ENCODE data around the gene CEP290. TPM values are rescaled to one million over a fixed set of nuclear protein-coding genes. Genes with fewer than 3 reads are reported as not detected.

The CEP290 gene
- total RNA-seq, 1 experiment from 2014 or later = 27.3 TPM

DNA sequence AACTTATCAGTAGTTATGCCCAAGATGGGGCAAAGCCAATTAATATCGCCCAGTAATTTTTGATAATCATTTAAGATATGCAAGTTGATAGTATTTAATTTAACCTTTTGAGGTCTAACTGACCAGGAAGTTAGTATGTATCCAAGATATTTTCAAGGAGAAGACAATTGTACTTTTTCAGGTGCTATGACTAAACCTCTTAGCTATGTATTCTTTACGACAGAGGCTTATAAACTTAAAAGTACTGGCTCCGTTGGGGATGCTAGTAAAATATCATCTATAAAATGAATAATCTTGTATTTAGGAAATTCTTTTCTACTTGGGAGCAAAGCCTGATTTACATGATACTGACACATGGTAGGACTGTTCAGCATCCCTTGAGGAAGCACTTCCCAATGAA lies 40.5 kb upstream of the CEP290 start:
- intact Hi-C loops (cut with micrococcal nuclease; ENCODE audit: unreplicated experiment) = no loop called here
- H3K27me3 ChIP-seq (replicated peaks; ENCODE audit: insufficient read depth, low read depth, low read length, poor library complexity) = no peaks in the 10 kb centered on the region
- no peak for DNase-seq (ENCODE audit: low spot score)
- H3K36me3 ChIP-seq (ENCODE audit: insufficient read depth, low read length, poor library complexity, severe bottlenecking) = peaks cover 4% of the 10 kb centered on the region
- H3K27ac ChIP-seq (ENCODE audit: low read depth, low read length, poor library complexity, severe bottlenecking) = no peak overlapping the region
- ChIA-PET POLR2A (ENCODE audit: low non-redundant PET) (no interaction called here), CTCF (no interaction called here)
- no TSS peak for BruUV-seq (replicated peaks)
- no peaks in the 10 kb centered on the region for H3K9me3 ChIP-seq (ENCODE audit: low read depth, low read length, poor library complexity, severe bottlenecking)
- H3K4me1 ChIP-seq (ENCODE audit: insufficient read depth, low read length, poor library complexity, severe bottlenecking) = no peaks in the 10 kb centered on the region
- H3K4me3 ChIP-seq (ENCODE audit: low read depth, low read length, poor library complexity, severe bottlenecking) = no peak overlapping the region
- TF ChIP-seq, protein P1, sequence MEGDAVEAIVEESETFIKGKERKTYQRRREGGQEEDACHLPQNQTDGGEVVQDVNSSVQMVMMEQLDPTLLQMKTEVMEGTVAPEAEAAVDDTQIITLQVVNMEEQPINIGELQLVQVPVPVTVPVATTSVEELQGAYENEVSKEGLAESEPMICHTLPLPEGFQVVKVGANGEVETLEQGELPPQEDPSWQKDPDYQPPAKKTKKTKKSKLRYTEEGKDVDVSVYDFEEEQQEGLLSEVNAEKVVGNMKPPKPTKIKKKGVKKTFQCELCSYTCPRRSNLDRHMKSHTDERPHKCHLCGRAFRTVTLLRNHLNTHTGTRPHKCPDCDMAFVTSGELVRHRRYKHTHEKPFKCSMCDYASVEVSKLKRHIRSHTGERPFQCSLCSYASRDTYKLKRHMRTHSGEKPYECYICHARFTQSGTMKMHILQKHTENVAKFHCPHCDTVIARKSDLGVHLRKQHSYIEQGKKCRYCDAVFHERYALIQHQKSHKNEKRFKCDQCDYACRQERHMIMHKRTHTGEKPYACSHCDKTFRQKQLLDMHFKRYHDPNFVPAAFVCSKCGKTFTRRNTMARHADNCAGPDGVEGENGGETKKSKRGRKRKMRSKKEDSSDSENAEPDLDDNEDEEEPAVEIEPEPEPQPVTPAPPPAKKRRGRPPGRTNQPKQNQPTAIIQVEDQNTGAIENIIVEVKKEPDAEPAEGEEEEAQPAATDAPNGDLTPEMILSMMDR (conservative IDR thresholded peaks at IDR 0.05; ENCODE audit: low read depth, low read length) = no peak
- no peak for TF ChIP-seq EZH2 (IDR thresholded peaks at IDR 0.05; ENCODE audit: borderline replicate concordance, low read depth, low read length, poor library complexity, severe bottlenecking)

DNA sequence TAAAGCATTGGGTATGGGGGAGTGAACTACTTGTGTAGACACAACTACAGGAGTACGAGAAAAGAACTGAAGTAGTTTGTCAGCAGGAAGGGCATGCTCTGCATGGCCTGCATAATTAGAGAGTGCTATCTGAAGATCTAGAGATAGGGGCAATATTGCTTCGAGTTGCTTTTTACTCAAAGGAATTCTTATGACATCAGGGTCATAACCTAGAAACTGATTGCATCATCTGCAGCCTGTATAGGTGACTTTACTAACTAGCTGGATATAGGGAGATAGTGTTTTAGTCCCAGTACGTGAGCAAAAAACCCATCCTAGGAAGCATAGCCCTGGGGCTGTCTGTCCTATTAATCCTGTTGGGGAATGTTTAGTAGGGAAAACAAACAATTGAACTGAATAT lies 40.0 kb upstream of the CEP290 start:
- intact Hi-C loops (cut with micrococcal nuclease; ENCODE audit: unreplicated experiment) = no loop called here
- H3K27ac ChIP-seq (ENCODE audit: low read depth, low read length, poor library complexity, severe bottlenecking) = no peak overlapping the region
- ChIA-PET CTCF (no interaction called here), POLR2A (ENCODE audit: low non-redundant PET) (no interaction called here)
- H3K9me3 ChIP-seq (ENCODE audit: low read depth, low read length, poor library complexity, severe bottlenecking) = no peaks in the 10 kb centered on the region
- BruUV-seq (replicated peaks) = no TSS peak
- H3K27me3 ChIP-seq (replicated peaks; ENCODE audit: insufficient read depth, low read depth, low read length, poor library complexity) = no peaks in the 10 kb centered on the region
- TF ChIP-seq EZH2 (IDR thresholded peaks at IDR 0.05; ENCODE audit: borderline replicate concordance, low read depth, low read length, poor library complexity, severe bottlenecking) = no peak
- TF ChIP-seq, protein P1 (conservative IDR thresholded peaks at IDR 0.05; ENCODE audit: low read depth, low read length) = no peak
- no peaks in the 10 kb centered on the region for H3K4me1 ChIP-seq (ENCODE audit: insufficient read depth, low read length, poor library complexity, severe bottlenecking)
- DNase-seq (ENCODE audit: low spot score) = no peak
- no peak overlapping the region for H3K4me3 ChIP-seq (ENCODE audit: low read depth, low read length, poor library complexity, severe bottlenecking)
- H3K36me3 ChIP-seq (ENCODE audit: insufficient read depth, low read length, poor library complexity, severe bottlenecking) = peaks cover 4% of the 10 kb centered on the region

DNA sequence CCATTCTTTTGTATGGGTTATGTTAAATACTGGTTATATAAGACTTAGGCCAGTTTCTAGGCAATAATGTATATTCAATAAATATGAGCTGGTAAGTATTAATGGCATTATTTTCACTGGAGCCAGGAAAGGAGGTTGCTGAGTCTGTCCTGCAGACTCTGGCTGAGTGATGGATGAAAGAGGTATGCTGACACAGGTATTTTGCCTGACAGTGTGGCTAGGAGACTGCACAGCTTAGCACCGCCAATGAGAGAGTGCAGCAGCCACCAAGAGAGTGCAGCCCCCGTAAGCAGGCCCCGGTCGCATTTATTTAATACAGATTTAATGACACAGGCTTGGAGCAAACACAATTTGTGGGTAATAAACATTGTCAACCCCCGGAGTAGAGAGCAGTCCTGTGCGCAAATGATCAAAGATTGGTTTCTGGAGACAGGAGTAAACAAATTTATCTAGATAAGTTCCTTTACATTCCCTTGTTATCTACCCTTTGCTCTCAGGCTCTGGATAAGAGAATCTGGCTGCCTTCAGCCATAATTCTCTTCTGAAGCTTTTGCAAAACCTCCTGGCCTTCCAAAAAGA lies 37.6 kb upstream of the CEP290 start:
- peaks cover 10% of the 10 kb centered on the region for H3K36me3 ChIP-seq (ENCODE audit: insufficient read depth, low read length, poor library complexity, severe bottlenecking)
- no peak overlapping the region for H3K4me3 ChIP-seq (ENCODE audit: low read depth, low read length, poor library complexity, severe bottlenecking)
- intact Hi-C loops (cut with micrococcal nuclease; ENCODE audit: unreplicated experiment) = no loop called here
- H3K27me3 ChIP-seq (replicated peaks; ENCODE audit: insufficient read depth, low read depth, low read length, poor library complexity) = no peaks in the 10 kb centered on the region
- ChIA-PET CTCF (no interaction called here), POLR2A (ENCODE audit: low non-redundant PET) (no interaction called here)
- no peak overlapping the region for H3K27ac ChIP-seq (ENCODE audit: low read depth, low read length, poor library complexity, severe bottlenecking)
- no peaks in the 10 kb centered on the region for H3K9me3 ChIP-seq (ENCODE audit: low read depth, low read length, poor library complexity, severe bottlenecking)
- DNase-seq (ENCODE audit: low spot score) = no peak
- no TSS peak for BruUV-seq (replicated peaks)
- no peaks in the 10 kb centered on the region for H3K4me1 ChIP-seq (ENCODE audit: insufficient read depth, low read length, poor library complexity, severe bottlenecking)
- TF ChIP-seq, protein P1 (conservative IDR thresholded peaks at IDR 0.05; ENCODE audit: low read depth, low read length) = no peak
- no peak for TF ChIP-seq EZH2 (IDR thresholded peaks at IDR 0.05; ENCODE audit: borderline replicate concordance, low read depth, low read length, poor library complexity, severe bottlenecking)

Measured in A673 (cell line).